DOHH2 (cell line): ENCODE measurements around the gene RAB38.

ENCODE experiments used
- CTCF ChIP-seq: fragments of 200-600 bp; sonication (generic); IDR thresholded peaks from one replicate; pipeline ENCODE4 v1.5.1; 2014; ENCODE audit warnings: antibody characterized with exemption, mild to moderate bottlenecking, low read depth, low read length; ENCODE audit not compliant: poor library complexity, severe bottlenecking
- EZH2phosphoT487 ChIP-seq: fragments of 200-600 bp; sonication (generic); IDR thresholded peaks from 2 replicates; pipeline ENCODE4 v1.6.1; 2017; ENCODE audit warnings: borderline replicate concordance, mild to moderate bottlenecking, antibody characterized with exemption, low read length, moderate library complexity, mixed read lengths

GRCh38 chr11:88068848-88069554 is 106.2 kb downstream of the RAB38 start:
- no peak for TF ChIP-seq CTCF
- no peak for TF ChIP-seq EZH2phosphoT487
